Embryonic facial prominence (tissue), 1 donor: ENCODE results near the gene KRT4.

Source experiments
- DNase-seq: peaks from one replicate; pipeline ENCODE4 v3.0.0-alpha.2; 2016; ENCODE audit errors: extremely low spot score

The KRT4 gene

DNA sequence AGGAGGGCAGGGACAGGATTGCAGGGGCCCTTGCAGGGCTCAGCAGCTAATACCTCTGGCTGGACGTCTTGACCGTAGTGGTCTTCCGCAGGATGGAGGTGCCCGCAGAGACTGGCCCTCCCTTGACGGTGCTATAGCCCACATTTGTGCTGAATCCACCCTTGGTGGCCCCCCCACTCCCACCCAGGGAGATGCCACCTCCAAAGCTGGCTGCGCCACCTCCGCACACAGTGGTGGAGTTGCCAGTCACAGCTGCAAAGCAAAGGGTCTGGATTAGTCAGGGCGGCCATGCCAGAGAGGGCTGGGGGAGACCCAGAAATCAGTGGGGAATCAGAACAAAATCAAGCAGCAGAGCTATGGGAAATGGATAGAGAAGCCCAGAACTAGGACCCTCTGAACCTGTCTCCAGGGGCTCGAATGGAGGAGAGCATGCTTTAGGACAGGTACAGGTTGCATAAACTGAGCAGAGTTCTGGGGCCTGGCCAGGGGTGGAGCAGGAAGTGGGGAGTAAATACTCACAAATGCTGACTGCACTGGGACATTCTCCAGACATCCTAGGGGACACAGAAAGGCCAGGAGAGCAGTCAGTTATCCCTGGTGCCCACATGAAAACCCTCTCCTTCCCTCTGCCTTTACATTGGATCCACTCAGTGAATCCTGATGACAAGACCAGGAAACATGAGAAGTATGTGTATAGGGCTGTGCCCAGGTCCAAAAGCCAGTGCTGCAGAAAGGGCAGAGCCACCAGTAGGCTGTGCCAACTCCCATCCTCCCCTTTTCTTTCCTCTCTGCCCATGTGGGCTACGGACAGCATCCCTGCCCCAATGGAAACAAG lies 8.1 kb upstream of the KRT4 start:
- no peak for DNase-seq

DNA sequence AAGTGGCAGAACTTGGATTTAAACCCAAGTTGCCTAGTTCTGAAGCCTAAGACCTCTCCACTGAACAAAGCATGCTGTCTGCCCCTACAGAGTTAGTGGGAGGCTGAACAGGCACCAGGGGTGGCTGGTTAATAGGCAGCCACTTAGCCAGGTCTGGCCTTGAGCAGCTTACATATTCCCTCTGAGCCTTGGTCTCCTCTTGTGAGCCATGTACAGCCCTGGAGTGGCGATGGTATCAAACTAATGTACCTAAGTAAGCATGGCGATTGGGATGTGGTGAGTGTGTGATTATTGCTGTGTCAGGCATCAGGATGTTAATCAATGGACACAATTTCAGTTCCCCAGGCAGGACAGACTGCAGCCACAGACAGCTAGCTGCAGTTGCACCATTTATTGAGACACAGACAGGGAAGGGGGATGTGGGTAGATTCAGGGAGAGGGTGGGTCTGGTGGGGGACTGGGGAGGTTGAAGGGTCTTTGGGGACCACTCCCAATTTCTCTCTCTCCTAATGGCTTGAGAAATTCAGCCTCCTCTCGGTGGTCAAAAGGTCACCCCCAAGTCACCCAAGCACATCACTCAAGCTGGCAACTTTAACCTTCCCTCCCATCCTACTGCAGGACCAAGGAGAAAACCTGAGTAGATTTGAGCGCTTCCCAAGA lies 7.3 kb upstream of the KRT4 start:
- no peak for DNase-seq

DNA sequence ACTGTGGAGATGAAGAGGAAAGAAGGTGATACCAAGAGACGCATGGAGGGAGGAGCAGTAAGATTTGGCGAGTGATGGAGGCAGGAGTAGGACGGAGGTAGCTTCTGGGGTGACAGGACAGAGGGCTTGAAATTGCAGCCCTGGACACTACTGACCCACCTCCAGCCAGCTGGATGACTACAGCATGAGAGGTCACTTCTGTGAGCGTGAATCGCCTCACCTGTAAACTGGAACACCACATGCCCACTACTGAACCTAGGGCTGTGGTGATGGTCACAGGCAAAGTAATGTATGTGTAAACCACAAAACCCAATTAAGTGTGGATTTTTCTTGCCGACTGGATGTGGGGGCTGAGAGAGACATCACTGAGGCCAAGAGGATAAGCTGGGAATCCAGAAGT lies 6.6 kb upstream of the KRT4 start:
- no peak for DNase-seq

DNA sequence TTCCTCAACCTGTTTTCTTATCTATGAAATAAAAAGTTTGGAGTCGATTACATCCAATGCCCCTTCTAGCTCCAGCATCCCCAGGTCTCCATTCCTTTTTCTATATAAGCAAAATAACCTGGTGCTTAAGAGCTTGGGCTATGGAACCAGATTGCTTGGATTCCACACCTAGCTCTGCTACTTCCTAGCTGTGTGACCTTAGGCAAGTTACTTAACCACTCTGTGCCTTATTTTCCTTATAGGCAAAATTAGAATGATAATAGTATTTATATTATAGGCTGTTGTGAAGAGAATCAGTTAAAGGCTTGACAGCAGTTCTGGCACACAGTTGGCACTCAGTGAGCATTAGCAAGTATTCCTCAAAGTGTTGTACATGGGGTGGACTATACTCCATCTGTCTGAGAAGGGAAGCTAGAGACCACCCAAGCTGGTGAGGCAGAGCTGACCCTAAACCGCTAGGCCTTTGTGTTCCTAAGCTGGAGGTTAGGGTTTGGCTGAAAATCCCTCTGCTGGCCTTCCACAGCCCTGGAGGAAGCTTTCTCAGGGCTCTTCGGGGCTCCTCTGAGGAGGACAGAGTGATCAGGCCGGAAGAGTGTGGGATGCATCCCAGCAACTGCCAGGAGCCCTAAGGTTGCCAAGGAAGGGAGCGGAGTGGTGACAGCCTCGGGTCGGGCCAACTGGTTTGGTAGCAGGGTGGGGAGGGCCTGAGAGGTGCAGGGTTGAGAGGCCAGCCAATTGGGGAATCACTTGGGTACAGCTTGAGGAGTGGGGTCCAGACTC lies 6.0 kb upstream of the KRT4 start:
- no peak for DNase-seq

DNA sequence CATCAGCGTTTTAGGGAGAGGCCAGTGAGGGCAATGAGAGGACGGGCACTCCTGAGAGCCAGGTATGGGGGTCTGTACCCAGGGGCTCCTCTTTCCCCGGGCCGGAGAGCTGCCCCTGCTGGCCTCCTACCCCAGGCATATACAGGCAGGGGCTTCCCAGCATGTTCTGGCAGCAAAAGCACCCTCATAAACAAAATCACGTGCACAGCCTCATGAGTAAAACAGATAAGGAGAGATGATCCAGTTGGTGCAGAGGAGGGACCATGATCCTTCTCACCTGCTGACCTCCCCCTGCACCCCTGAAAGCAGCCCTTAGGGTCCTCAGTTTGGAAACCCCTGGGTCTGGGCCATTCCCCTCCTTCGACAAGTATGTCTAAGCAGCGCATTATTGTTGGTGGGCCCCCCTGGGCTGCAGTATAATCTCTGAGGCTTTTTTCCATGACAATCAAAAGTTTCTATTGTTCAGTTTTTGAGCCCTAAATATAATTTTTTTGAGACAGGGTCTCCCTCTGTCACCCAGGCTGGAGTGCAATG lies 5.0 kb upstream of the KRT4 start:
- DNase-seq: no peak

DNA sequence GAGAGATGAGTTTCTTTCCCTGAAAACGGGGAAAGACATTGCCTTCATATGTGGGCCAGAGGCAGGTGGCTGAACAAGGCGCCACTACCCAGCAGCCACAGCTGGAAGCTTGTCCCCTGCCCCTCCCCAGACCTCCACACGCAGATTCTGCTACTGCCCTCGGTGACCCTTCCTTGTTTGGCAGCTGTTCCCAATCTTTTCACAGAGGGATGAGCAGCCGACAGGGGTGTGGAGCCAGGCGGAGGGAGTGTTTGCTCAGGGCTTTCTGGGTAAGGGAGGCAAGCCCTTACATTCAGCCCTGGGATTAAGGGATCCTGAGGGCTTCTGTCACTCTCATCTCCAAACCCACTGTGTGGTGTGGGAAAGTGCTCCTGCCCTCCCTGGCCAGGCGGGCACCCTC lies 4.5 kb upstream of the KRT4 start:
- DNase-seq: no peak

DNA sequence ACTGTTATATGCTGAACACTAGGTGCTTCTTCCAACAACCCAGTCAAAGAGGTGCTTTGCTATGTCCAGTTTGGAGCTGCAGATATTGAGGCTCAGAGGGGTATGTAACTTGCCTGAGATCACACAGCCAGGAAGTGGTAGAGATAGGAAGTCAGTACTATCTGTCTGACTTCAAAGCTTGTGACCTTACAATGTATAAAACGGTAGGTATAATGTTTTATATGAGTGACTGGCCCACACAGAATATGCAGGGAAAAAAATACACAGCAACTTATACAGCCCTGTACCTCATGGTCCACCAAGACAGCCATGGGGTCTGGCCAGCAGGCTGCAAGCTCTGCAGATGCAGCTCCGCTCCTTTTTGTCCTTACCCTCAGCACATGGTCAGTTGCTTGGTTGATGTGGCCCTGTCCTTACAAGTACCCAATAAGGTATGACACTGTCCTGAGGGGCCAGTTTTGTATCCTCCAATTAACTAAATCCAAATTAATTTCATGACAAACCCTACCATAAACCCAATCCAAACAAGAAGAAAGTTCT lies 3.9 kb upstream of the KRT4 start:
- DNase-seq: no peak

DNA sequence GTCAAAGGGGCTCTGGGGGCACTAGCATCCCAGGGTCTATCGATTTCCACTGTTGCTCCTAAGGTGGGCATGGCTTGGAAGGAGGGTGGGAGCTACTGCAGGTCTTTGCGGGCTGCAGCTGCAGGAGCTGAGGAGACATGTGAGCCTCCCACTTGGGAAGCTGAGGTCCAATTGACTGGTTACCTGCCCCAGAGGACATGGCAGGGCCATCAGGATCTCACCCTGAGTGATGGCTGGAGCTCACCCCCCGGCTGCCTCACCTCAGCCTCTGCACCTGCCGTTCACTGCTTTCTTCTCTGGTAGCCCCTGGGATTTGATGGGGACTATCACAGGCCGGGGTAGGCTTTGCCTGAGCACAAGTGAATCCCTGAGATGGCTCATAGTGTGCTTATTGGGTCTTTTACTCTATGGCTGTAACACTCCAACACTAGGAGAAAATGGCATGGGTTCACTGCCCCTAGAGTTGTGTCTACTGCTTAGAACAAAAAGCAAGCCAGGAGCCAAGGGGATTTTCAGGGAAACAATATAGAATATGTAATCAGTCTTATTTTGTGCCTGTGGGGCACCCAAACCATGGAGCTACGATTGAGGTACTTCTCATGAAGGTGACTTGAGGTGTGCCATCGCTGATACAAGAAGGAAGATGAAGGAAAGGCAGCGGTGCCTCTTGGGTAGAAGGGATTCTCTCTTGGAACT lies 3.2 kb upstream of the KRT4 start:
- no peak for DNase-seq

DNA sequence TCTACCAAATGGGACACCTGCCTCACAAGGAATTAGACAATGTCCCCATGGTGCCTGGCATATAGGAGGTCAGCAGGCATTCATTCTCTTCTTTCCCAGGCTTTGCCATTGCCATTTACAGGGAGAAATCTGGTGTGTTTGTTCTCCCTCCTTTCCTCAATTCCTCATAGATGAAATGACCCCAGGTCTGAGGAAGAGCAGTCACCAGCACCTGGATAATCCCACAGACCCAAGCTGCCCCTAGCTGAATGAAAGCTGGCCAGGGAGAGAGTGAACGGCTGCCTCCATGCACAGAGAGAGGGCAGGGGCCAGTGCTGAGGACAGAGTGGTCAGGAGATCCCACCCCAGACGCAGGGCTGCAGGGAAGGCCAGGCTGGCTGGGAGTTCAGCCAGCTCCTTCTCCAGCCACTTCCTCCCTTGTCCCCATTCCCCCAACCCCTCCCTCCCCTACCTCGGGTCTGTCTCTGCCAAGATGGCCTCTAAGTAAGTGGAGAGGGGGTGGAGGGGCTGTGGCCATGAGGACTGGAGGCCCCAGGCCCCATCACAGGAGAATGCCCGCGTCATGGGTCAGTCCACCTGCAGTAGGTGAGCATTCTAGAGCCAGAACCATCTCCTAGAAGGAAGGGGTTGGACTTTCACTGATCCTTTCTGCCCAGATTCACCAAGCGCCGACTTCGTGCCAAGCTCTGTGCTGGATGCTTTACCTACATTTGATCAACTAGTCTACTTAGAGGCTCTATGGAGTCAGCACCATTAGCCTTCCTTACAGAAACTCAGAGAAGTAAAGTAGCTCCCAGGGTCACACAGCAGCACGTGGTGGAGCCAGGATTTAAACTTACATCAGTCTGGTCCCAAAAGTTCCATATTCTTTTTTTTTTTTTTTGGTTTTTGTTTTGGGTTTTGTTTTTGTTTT lies 2.0 kb upstream of the KRT4 start:
- DNase-seq: no peak

DNA sequence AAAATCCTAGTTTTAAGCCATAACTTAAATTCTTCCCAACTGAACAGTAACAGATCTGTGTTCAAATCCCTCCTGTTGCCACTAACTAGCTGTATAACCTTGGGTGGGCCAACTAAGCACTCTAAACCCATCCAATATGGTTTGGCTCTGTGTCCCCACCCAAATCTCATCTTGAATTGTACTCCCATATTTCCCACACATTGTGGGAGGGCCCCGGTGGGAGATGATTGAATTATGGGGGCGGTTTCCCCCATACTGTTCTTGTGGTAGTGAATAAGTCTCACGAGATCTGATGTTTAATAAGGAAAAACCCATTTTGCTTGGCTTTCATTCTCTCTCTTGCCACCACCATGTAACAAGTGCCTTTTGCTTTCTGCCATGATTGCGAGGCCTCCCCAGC lies 1.2 kb upstream of the KRT4 start:
- no peak for DNase-seq

DNA sequence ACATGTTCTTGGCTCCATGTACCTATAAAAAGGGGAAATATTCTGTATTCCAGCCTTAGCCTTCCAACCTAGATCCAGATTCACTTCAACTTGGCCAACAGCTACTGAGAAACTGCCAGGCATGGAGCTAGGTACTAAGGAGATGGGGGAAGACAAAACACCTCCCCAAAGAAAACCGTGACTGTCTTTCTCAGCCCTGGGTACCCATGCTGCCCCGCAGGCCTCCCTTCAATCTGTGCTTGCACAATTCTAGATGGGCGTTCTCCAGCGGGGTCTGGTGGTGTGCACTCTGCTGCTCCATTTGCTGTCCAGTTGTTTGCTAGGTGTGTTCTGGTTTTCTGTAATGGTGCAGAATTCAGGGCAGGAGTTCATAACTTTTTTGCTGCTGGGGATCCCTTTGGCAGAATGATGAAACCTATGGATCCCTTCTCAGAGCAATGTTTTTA lies 817 bp upstream of the KRT4 start:
- DNase-seq: no peak

DNA sequence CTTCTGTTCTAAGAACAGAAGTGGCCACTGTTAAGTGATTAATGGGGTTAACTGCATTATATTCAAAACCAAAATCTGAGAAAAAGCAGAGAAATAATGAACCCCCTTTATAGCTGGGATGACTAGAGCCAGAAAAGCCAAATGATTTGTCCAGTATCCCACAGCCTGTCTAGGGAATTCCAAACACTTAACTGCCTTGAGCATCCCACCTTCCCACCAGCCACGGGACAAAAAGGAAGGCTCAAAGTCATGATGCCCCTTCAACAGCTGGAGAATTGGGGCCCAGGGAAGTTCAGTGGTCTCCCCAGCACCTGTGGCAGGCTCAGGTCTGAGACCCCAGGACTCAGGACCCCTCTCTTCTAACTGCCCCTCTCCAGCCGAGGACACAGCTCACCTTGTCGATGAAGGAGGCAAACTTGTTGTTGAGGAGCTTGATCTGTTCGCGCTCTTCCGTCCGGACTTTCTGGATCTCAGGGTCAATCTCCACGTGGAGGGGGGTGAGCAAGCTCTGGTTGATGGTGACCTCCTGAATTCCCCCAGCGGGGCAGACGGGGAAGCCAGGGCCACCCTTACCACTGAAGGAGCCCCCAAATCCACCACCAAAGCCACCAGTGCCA lies 605 bp downstream of the KRT4 start:
- no peak for DNase-seq

DNA sequence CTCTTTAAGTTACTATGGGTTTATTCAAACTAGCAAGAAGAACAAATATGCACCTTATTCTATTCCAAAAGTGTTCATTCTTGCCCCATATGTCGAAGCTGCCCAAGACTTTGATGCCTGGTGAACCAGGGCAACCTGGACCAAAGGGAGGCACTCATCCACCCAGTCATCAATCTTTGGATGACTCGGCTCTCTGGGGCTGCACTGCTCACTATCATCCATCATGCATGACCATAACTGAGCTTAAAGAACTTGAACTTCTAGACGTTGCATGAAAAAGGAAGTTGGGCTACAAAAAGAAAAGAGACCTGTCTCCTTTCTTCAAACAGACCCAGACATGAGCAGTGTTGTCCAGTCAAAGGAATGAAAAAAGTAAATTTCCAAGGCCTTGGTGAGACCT lies 1.2 kb downstream of the KRT4 start:
- no peak for DNase-seq

DNA sequence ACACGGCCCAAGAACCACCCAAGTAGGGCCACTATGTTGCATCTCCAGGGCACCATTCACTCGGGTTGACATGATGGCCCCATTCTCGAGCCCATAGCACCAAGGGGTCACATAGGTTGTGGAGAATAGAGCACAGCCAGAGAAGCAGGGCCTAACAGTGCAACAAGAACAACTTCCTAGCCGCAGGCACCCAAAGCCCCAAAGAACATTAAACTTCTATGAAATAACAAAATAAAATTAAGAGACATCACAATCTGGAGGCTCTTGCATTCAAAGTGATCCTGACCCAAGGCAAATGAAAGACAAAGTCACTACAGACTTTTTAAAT lies 1.9 kb downstream of the KRT4 start:
- no peak for DNase-seq

DNA sequence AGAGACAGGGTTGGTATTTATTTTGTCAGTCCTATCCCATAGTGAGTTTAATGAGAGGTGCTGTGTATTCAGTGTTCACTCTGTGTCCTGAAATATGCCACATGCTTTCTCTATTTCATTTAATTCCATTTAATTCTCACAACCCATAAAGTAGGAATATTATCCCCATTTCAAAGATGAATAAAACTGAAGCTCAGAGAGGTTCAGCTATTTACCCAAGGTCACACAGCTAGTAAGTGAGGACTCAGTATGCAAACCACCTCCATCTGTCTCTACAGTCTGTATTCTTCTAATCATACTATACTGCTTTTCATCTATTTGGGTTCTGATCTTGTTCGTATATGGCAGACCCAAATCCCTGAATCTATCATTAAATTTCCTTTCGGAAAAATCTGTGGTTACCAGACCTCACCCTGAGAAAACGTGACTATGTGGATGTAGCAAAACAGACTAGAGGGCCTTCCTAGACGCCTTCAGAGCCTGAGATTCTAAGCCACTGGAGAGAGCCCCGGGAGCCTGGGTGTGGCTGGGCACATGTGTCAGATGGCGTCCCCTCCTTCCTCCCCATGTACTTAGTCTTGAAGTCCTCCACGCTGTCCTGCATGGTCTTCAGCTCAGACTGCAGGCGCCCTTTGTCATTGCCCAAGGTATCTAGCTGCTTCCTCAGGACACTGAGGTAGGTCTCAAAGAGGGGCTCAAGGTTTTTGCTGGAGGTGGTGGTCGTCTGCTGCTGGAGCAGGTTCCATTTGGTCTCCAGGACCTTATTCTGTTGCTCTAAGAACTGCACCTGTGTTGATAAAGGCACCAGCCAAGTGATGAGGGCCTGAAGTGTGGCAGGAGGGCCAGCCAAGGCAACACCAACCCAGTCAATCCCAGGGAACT lies 2.5 kb downstream of the KRT4 start:
- no peak for DNase-seq

DNA sequence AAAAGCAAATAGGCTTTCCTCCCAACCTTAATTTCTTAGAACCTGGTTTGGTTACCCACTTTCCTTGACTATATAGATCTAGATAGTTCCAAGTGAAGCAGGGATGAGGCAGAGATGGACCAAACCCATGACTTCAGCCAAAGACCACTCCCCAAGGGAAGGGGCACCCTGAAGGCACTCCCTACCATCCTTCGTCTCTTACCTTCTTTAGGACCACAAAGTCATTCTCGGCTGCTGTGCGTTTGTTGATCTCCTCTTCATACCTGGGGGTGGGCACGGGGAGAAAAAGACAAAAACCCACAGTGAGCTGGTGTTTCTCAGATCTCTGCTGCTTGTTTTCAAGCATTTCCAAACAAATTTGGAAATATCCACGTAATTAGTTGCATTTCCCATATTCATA lies 3.4 kb downstream of the KRT4 start:
- no peak for DNase-seq

DNA sequence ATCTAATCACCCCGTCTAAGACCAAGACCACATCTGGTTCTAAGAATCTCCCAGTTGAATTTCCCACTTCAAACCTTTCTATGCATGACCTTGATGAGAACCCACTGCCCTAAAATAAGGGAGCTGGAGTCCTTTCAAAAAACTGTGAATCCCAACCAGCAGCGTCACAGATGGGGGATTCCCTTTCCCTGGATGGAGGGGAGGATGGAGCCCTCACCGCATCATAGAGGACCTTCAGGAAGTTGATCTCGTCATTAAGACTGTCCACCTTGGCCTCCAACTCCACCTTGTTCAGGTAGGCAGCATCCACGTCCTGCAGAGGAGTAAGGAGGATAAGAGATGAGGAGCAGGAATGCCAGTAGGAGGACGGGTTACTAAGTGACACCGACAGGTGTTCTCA lies 4.8 kb downstream of the KRT4 start:
- DNase-seq: no peak

DNA sequence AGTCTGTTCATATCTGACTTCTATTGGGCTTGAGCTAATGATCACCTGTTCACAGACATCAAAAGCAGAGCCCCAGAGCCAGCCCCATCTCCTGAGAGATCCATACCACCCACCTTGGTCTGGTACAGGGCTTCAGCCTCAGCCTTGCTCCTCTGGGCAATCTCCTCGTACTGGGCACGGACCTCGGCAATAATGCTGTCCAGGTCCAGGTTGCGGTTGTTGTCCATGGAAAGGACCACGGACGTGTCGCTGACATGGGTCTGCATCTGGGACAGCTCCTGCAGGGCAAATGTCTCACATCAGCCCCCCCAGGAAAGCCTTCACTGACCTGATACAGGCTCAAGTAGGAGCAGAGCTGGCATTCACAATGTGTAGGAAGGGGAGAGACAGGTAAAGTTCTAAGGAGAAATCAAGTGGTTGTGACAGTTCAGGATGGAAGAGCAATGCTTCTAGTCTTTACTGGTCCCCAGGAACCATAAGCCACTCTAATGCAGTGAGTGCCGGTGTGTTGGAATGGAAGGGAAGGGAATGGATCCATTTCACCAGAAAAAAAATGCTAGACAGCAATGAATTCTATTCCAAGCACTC lies 5.2 kb downstream of the KRT4 start:
- DNase-seq: no peak
